HepG2 (cell line): Measurements from ENCODE around the gene SCIN. TPM values are rescaled to one million over a fixed set of nuclear protein-coding genes. Genes with fewer than 3 reads are reported as not detected.
A peak's percentile ranks its signal among the peaks of the same experiment; 100 is the strongest.

ENCODE experiments used
- FOSL2 ChIP-seq: sonication (generic); formaldehyde crosslinking; IDR thresholded peaks from 2 replicates; pipeline ENCODE4 v1.4.0; 2020; ENCODE audit warnings: missing genetic modification reagents
- KDM6A ChIP-seq: IDR thresholded peaks from 2 replicates; pipeline ENCODE4 v1.6.1; 2016; ENCODE audit warnings: low read depth
- MYNN ChIP-seq: sonication (generic); formaldehyde crosslinking; IDR thresholded peaks from 2 replicates; pipeline ENCODE4 v1.4.0; 2020; ENCODE audit warnings: mild to moderate bottlenecking, low read depth, missing genetic modification reagents
- NBN ChIP-seq: fragments of 450-650 bp; conservative IDR thresholded peaks from 2 replicates; pipeline ENCODE4 v1.6.1; 2017
- PCBP2 ChIP-seq: fragments of 200-400 bp; formaldehyde crosslinking; optimal IDR thresholded peaks from 2 replicates; pipeline ENCODE3; 2018; ENCODE audit warnings: low read length, low read depth; ENCODE audit not compliant: poor library complexity, severe bottlenecking
- RAD51 ChIP-seq: fragments of 450-650 bp; IDR thresholded peaks from 2 replicates; pipeline ENCODE4 v1.6.1; 2016; ENCODE audit warnings: borderline replicate concordance
- SMYD3 ChIP-seq: sonication (generic); formaldehyde crosslinking; IDR thresholded peaks from 2 replicates; pipeline ENCODE4 v1.8.1; 2023; ENCODE audit warnings: mild to moderate bottlenecking, missing genetic modification reagents
- SOX6 ChIP-seq, 2 experiments: fragments of 450-650 bp in 1 of 2; sonication (generic) in 1 of 2; formaldehyde crosslinking in 1 of 2; IDR thresholded peaks; 2 replicates each; pipeline versions ENCODE4 v1.4.0 to v1.6.1; 2017 to 2020; ENCODE audit warnings: antibody characterized with exemption in 1 of 2, mild to moderate bottlenecking in 1 of 2, missing genetic modification reagents in 1 of 2
- ZNF274 ChIP-seq: sonication (generic); formaldehyde crosslinking; IDR thresholded peaks from 2 replicates; pipeline ENCODE4 v1.5.1; 2020; ENCODE audit warnings: mild to moderate bottlenecking, missing genetic modification reagents
- ZNF747 ChIP-seq: sonication (generic); formaldehyde crosslinking; IDR thresholded peaks from 2 replicates; pipeline ENCODE4 v1.8.1; 2023; ENCODE audit warnings: missing genetic modification reagents, mild to moderate bottlenecking, borderline replicate concordance
- polyA plus RNA-seq, 8 experiments: library from polyadenylated mRNA; depleted of rRNA in 3 of 8; stranded (reverse) in 7 of 8; unstranded in 1 of 8; fragments of >200 nt; fragmentation: Illumina TruSeq in 4 of 8; extraction: Trizol in 4 of 8; gene quantifications; 2 replicates each; pipeline versions ENCODE4 v1.2.1 to v1.2.3, GENCODE V29; 2011 to 2016; ENCODE audit warnings: low read depth in 4 of 8, missing spikeins in 1 of 8, mixed read lengths in 1 of 8; ENCODE audit not compliant: insufficient read depth in 1 of 8
- total RNA-seq, 5 experiments: library from RNA; depleted of rRNA; stranded (reverse); fragments of >200 nt; fragmentation: Illumina TruSeq; extraction: Trizol; gene quantifications; 2 replicates each; pipeline ENCODE4 v1.2.3, GENCODE V29; 2016; ENCODE audit warnings: low read depth in 1 of 5
- TF ChIP-seq, protein P1 (sequence below): sonication (generic); formaldehyde crosslinking; IDR thresholded peaks from 2 replicates; pipeline ENCODE4 v1.5.0; 2020; ENCODE audit warnings: mild to moderate bottlenecking, missing genetic modification reagents, borderline replicate concordance
- TF ChIP-seq, protein P2 (sequence below): IDR thresholded peaks from 2 replicates; pipeline ENCODE4 v1.6.1; 2016
- TF ChIP-seq, protein P3 (sequence below): conservative IDR thresholded peaks from 2 replicates; pipeline ENCODE4 v1.6.1; 2018; ENCODE audit warnings: missing genetic modification reagents
- TF ChIP-seq, protein P4 (sequence below): sonication (generic); formaldehyde crosslinking; IDR thresholded peaks from 2 replicates; pipeline ENCODE4 v1.5.0; 2020; ENCODE audit warnings: mild to moderate bottlenecking, missing genetic modification reagents

Gene SCIN
- total and polyA plus RNA-seq, 2 of the 13 experiments (the other 11 are each of a cell fraction or from before 2014, with no cell fraction given), result not detected

DNA sequence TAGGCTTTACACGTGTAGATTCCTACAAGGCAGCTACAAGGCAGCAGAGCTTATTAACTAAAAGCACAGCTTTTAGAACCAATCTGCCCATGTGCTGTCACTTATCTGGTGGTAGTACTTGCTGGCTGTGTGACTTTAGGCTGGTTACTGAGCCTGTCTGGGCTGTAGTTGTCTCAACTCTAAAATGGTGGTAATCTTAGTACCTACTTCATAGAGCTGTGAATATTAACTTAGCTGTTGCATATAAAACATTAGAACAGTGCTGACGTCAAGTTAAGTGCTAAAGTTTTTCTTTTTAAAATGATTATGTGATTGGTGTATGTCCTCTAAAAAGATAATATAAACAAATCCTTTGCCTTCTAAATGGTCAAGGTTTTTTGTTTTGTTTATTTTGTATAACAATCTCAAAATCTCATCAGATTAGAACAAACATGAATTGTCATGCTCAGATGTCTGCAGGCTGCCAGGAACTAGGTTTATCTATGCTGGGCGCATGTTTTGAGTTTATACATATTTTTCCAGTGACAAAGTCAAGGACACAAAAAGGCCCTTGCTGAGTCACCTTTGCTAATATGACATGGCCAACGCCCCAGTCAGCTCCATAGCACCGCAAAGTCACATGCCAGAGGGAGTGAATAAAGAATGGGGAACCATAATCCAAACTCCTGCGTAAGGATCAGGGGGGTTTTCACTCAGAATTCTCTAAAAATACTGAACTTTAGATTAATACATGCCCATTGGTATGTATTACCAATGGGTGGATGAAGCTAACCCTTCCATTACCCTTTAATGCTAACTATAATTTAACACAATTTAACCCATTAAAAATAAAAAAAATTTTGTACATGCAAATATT, 77.1 kb downstream of the SCIN start (continued):
- TF ChIP-seq PCBP2, result no peak
- TF ChIP-seq RAD51, result no peak
- no peak for TF ChIP-seq ZNF274
- TF ChIP-seq MYNN (CRISPR knock-in tag), result no peak
- TF ChIP-seq ZNF747, result no peak
- TF ChIP-seq FOSL2 (CRISPR knock-in tag), result peak; percentile 98
- TF ChIP-seq, protein P1, sequence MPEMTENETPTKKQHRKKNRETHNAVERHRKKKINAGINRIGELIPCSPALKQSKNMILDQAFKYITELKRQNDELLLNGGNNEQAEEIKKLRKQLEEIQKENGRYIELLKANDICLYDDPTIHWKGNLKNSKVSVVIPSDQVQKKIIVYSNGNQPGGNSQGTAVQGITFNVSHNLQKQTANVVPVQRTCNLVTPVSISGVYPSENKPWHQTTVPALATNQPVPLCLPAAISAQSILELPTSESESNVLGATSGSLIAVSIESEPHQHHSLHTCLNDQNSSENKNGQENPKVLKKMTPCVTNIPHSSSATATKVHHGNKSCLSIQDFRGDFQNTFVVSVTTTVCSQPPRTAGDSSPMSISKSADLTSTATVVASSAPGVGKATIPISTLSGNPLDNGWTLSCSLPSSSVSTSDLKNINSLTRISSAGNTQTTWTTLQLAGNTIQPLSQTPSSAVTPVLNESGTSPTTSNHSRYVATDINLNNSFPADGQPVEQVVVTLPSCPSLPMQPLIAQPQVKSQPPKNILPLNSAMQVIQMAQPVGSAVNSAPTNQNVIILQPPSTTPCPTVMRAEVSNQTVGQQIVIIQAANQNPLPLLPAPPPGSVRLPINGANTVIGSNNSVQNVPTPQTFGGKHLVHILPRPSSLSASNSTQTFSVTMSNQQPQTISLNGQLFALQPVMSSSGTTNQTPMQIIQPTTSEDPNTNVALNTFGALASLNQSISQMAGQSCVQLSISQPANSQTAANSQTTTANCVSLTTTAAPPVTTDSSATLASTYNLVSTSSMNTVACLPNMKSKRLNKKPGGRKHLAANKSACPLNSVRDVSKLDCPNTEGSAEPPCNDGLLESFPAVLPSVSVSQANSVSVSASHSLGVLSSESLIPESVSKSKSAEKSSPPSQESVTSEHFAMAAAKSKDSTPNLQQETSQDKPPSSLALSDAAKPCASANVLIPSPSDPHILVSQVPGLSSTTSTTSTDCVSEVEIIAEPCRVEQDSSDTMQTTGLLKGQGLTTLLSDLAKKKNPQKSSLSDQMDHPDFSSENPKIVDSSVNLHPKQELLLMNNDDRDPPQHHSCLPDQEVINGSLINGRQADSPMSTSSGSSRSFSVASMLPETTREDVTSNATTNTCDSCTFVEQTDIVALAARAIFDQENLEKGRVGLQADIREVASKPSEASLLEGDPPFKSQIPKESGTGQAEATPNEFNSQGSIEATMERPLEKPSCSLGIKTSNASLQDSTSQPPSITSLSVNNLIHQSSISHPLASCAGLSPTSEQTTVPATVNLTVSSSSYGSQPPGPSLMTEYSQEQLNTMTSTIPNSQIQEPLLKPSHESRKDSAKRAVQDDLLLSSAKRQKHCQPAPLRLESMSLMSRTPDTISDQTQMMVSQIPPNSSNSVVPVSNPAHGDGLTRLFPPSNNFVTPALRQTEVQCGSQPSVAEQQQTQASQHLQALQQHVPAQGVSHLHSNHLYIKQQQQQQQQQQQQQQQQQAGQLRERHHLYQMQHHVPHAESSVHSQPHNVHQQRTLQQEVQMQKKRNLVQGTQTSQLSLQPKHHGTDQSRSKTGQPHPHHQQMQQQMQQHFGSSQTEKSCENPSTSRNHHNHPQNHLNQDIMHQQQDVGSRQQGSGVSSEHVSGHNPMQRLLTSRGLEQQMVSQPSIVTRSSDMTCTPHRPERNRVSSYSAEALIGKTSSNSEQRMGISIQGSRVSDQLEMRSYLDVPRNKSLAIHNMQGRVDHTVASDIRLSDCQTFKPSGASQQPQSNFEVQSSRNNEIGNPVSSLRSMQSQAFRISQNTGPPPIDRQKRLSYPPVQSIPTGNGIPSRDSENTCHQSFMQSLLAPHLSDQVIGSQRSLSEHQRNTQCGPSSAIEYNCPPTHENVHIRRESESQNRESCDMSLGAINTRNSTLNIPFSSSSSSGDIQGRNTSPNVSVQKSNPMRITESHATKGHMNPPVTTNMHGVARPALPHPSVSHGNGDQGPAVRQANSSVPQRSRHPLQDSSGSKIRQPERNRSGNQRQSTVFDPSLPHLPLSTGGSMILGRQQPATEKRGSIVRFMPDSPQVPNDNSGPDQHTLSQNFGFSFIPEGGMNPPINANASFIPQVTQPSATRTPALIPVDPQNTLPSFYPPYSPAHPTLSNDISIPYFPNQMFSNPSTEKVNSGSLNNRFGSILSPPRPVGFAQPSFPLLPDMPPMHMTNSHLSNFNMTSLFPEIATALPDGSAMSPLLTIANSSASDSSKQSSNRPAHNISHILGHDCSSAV (CRISPR knock-in tag), result no peak
- no peak for TF ChIP-seq SOX6 (IDR thresholded peaks at IDR 0.05)
- TF ChIP-seq SOX6 (CRISPR knock-in tag; IDR thresholded peaks at IDR 0.05), result peak; percentile 80
- TF ChIP-seq, protein P2, sequence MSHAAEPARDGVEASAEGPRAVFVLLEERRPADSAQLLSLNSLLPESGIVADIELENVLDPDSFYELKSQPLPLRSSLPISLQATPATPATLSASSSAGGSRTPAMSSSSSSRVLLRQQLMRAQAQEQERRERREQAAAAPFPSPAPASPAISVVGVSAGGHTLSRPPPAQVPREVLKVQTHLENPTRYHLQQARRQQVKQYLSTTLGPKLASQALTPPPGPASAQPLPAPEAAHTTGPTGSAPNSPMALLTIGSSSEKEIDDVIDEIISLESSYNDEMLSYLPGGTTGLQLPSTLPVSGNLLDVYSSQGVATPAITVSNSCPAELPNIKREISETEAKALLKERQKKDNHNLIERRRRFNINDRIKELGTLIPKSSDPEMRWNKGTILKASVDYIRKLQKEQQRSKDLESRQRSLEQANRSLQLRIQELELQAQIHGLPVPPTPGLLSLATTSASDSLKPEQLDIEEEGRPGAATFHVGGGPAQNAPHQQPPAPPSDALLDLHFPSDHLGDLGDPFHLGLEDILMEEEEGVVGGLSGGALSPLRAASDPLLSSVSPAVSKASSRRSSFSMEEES (CRISPR knock-in tag), result peak; percentile 88
- no peak for TF ChIP-seq SMYD3 (CRISPR knock-in tag)
- TF ChIP-seq, protein P3, sequence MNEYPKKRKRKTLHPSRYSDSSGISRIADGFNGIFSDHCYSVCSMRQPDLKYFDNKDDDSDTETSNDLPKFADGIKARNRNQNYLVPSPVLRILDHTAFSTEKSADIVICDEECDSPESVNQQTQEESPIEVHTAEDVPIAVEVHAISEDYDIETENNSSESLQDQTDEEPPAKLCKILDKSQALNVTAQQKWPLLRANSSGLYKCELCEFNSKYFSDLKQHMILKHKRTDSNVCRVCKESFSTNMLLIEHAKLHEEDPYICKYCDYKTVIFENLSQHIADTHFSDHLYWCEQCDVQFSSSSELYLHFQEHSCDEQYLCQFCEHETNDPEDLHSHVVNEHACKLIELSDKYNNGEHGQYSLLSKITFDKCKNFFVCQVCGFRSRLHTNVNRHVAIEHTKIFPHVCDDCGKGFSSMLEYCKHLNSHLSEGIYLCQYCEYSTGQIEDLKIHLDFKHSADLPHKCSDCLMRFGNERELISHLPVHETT (CRISPR knock-in tag), result no peak
- no peak for TF ChIP-seq KDM6A (CRISPR knock-in tag)
- no peak for TF ChIP-seq NBN
- TF ChIP-seq, protein P4, sequence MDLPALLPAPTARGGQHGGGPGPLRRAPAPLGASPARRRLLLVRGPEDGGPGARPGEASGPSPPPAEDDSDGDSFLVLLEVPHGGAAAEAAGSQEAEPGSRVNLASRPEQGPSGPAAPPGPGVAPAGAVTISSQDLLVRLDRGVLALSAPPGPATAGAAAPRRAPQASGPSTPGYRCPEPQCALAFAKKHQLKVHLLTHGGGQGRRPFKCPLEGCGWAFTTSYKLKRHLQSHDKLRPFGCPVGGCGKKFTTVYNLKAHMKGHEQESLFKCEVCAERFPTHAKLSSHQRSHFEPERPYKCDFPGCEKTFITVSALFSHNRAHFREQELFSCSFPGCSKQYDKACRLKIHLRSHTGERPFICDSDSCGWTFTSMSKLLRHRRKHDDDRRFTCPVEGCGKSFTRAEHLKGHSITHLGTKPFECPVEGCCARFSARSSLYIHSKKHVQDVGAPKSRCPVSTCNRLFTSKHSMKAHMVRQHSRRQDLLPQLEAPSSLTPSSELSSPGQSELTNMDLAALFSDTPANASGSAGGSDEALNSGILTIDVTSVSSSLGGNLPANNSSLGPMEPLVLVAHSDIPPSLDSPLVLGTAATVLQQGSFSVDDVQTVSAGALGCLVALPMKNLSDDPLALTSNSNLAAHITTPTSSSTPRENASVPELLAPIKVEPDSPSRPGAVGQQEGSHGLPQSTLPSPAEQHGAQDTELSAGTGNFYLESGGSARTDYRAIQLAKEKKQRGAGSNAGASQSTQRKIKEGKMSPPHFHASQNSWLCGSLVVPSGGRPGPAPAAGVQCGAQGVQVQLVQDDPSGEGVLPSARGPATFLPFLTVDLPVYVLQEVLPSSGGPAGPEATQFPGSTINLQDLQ, result no peak
